AG04450 (cell line): Measurements from ENCODE around the gene NABP2. TPM values are rescaled to one million over a fixed set of nuclear protein-coding genes. Genes with fewer than 3 reads are reported as not detected.
A peak's percentile ranks its signal among the peaks of the same experiment; 100 is the strongest.

Experiments
- CTCF ChIA-PET: fragments of 300-600, 350-600 bp; formaldehyde crosslinking; extraction: SDS; loops from one replicate; lab custom pipeline; 2022; ENCODE audit warnings: antibody characterized with exemption, inconsistent platforms; lab: Charles Lee
- POLR2A ChIA-PET: fragments of 350-600 bp; formaldehyde crosslinking; extraction: SDS; loops from one replicate; lab custom pipeline; 2021; ENCODE audit warnings: antibody characterized with exemption, inconsistent platforms; lab: Yijun Ruan, JAX
- DNase-seq: peaks from one replicate; pipeline ENCODE4 v3.0.0-alpha.2; 2011; ENCODE audit warnings: low read depth, low spot score
- H3K27ac ChIP-seq: one replicate; pipeline ENCODE4 v1.5.1; 2012; ENCODE audit warnings: low read depth, low read length, control low read depth
- H3K27me3 ChIP-seq: one replicate; pipeline ENCODE4 v1.6.0; 2012; ENCODE audit warnings: low read length; ENCODE audit not compliant: control insufficient read depth, insufficient read depth
- H3K4me3 ChIP-seq: 2 replicates; pipeline ENCODE4 v1.5.1; 2011; ENCODE audit warnings: mild to moderate bottlenecking, low read depth, low read length, control low read depth
- H3K9me3 ChIP-seq: 2 replicates; pipeline ENCODE4 v1.5.1; 2012; ENCODE audit warnings: low read length; ENCODE audit not compliant: control insufficient read depth, insufficient read depth
- CTCF ChIP-seq: IDR thresholded peaks from 2 replicates; pipeline ENCODE4 v1.5.1; 2011; ENCODE audit warnings: low read depth, low read length, control low read depth, inconsistent platforms
- polyA plus RNA-seq: library from polyadenylated mRNA; depleted of rRNA; stranded (reverse); fragments of >200 nt; gene quantifications from 2 replicates; pipeline ENCODE4 v1.2.3, GENCODE V29; 2011

The NABP2 gene
- polyA plus RNA-seq, 1 experiment: 52.5 TPM

DNA sequence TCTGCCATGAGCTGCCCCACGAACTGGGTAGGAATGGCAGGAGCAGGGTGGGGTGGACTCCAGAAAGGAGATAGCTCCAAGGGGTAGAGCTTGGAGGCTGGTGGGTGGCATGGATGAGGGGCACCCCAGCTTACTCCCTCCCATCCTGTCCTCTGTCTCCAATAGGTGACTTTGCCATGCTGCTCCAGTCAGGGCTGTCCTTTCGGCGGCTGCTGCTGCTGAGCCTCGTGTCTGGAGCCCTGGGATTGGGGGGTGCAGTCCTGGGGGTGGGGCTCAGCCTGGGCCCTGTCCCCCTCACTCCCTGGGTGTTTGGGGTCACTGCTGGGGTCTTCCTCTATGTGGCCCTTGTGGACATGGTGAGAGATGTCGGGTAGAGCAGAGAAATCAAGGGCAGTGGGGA, 12.8 kb downstream of the NABP2 start:
- no peak for TF ChIP-seq CTCF
- CTCF ChIA-PET: no interaction called here
- no peak for DNase-seq
- Histone ChIP-seq H3K27me3 (no peaks in the 10 kb centered on the region), H3K27ac (no peak overlapping the region), H3K9me3 (no peaks in the 10 kb centered on the region), H3K4me3 (no peak overlapping the region)
- POLR2A ChIA-PET: interaction anchor here (3.0 kb wide), 1 partner anchor 15 kb away, joined by 9 read pairs; the partner anchor contains the start of gene RNF41

DNA sequence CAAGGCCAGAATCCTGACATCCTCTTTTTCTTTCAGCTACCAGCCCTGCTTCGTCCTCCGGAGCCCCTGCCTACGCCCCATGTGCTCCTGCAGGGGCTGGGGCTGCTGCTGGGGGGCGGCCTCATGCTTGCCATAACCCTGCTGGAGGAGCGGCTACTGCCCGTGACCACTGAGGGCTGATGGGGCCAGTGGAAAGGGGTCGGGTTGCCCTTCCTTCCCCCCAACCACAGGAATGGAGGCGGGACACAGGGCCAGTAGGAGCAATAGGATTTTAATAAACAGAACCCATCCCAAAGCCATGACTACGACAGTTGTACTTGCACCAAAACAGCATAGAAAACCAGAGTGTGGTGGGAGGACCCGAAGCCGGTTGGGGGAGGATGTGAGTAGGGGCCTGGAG, 13.4 kb downstream of the NABP2 start:
- no peak for TF ChIP-seq CTCF
- POLR2A ChIA-PET: interaction anchor here (3.0 kb wide), 1 partner anchor 15 kb away, joined by 9 read pairs; the partner anchor contains the start of gene RNF41
- CTCF ChIA-PET: no interaction called here

DNA sequence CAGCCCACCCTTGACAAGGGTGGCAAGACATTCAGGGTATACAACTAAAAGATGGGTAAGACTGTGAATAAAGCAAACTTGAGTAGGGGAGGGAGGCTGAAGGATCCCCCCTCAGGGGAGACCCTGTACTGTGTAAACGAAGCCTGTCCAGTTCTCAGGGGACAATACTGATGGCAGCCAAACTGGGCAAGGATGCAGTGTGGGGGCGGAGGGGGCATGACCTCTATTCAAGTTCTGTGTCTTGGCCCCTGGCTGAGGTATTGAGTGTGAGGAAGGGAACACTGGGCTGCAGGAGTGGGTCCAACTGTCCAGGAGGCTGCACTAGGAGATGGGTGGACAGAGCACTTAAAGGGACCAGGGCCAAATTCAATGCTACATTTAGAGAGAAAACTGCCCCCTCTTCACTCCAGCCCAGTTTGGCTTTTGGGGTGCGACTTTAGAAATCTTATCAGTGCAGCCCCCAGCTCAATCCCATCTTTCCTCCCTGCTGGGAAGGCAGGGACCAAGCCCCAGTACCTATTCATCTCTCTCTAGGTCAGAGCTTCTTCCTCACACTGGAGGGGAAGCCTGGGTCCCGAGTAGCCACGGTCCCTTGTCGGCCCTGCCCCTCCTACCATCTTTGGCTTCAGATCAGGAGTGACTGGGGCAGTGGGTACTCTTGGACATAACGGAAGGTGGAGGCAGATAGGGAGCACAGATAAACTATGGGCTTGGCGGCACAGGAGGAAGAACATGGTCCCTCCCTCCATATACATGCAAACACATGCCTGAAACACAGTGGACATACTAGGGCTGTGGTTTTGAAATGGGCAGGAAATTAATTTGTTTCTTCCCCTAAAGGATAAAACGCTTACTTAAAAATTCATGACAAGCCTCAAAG, 17.5 kb downstream of the NABP2 start:
- no peak for TF ChIP-seq CTCF
- CTCF ChIA-PET: no interaction called here
- no peak for DNase-seq
- H3K9me3 ChIP-seq: no peaks in the 10 kb centered on the region; the same call in 1 of the 2 replicates
- no peaks in the 10 kb centered on the region for H3K27me3 ChIP-seq
- H3K27ac ChIP-seq: peak overlapping the region; percentile 2
- POLR2A ChIA-PET: no interaction called here
- no peak overlapping the region for H3K4me3 ChIP-seq

More for the DNA sequence above, 13.4 kb downstream of the NABP2 start:
- H3K4me3 ChIP-seq: no peak overlapping the region
- no peaks in the 10 kb centered on the region for H3K9me3 ChIP-seq
- no peaks in the 10 kb centered on the region for H3K27me3 ChIP-seq
- DNase-seq: no peak
- H3K27ac ChIP-seq: no peak overlapping the region

GRCh38 chr12:56242986-56243385, 18.8 kb downstream of the NABP2 start:
- Histone ChIP-seq H3K9me3 (no peaks in the 10 kb centered on the region; the same call in 1 of the 2 replicates), H3K27ac (no peak overlapping the region), H3K4me3 (no peak overlapping the region), H3K27me3 (no peaks in the 10 kb centered on the region)
- no peak for TF ChIP-seq CTCF
- no peak for DNase-seq
- ChIA-PET CTCF (no interaction called here), POLR2A (interaction anchor here (0.6 kb wide), 1 partner anchor 88 kb away, joined by 3 read pairs; no protein-coding TSS in a partner anchor)

DNA sequence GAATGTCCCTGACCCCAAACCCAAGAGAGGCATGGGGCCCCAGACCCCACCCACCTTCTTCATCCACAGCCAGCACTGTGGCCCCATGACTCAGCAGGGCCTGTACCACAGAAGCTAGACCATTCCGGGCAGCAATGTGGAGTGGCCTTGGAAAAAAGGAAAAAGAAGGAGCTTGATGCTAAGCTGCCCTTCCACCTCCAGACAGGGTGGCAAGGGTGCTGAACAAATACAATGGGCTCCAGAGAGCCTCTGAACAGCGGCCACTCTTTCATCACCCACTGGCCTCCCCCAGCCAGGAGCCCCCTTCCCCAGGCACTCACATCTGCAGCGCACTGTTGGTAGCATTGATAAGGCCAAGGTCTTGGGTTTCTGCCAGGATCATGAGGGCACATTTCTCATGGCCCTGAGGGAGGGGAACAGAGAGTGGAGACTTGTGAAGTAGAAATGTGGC, 19.6 kb downstream of the NABP2 start:
- POLR2A ChIA-PET: no interaction called here
- H3K4me3 ChIP-seq: no peak overlapping the region
- DNase-seq: no peak
- TF ChIP-seq CTCF: no peak
- H3K27ac ChIP-seq: no peak overlapping the region
- H3K9me3 ChIP-seq: no peaks in the 10 kb centered on the region; the same call in 1 of the 2 replicates
- H3K27me3 ChIP-seq: no peaks in the 10 kb centered on the region
- CTCF ChIA-PET: no interaction called here
